A673 (cell line): ENCODE results near the gene MGAT5.

Experiments
- CTCF ChIP-seq: fragments of 300-800, 200-600 bp; sonication (generic); conservative IDR thresholded peaks from 2 replicates; pipeline ENCODE4 v1.5.1; 2017; ENCODE audit warnings: low read depth, mild to moderate bottlenecking, antibody characterized with exemption, low read length, moderate library complexity, mixed read lengths
- EZH2 ChIP-seq: fragments of 200-600 bp; sonication (generic); IDR thresholded peaks from 2 replicates; pipeline ENCODE4 v1.6.1; 2017; ENCODE audit warnings: borderline replicate concordance, low read depth, mild to moderate bottlenecking, mixed read lengths, antibody characterized with exemption, low read length; ENCODE audit not compliant: poor library complexity, severe bottlenecking

DNA sequence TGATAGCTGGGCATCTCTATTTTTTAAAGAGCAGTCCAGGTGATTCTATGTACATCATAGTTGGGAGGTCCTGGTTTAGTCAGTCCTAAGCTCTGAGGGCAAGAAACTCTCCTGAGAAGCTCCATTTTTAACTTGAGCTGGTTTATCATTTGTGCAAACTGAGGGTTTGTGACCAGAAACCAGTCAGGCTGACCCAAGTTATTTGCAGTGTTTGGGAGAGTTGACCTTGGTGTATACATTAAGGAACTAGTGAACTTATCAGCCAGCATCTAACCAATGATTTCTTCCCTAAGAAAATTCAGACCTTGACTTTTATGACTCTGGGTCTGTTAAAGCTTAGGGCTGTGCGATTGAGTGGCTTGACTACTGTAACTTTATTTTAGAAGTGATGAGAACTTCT lies 10.6 kb upstream of the MGAT5 start:
- no peak for TF ChIP-seq CTCF
- no peak for TF ChIP-seq EZH2
